ENCODE data around the gene CD59.

The CD59 gene

GRCh38 chr11:33736148-33736812 lies at the start of gene CD59:
TSS of gene CD59 (minus strand) at chr11:33736423. CDS start at chr11:33722445, 13,978 bp downstream.
- DNase-seq, result peak; percentile 93 to 95

- no peak for DNase-seq
Measured at GRCh38 chr11:33785609-33786008, 49.4 kb upstream of the CD59 start.

GRCh38 chr11:33779849-33780528 lies 43.8 kb upstream of the CD59 start:
- no peak for DNase-seq

- DNase-seq, result no peak
Measured at GRCh38 chr11:33778675-33779074, 42.5 kb upstream of the CD59 start.

GRCh38 chr11:33777906-33778305 lies 41.7 kb upstream of the CD59 start:
- no peak for DNase-seq

- DNase-seq, result no peak
Measured at GRCh38 chr11:33775832-33776470, 39.7 kb upstream of the CD59 start.

GRCh38 chr11:33775467-33775807 lies 39.2 kb upstream of the CD59 start:
- DNase-seq, result no peak

GRCh38 chr11:33774736-33775466 lies 38.7 kb upstream of the CD59 start:
- no peak for DNase-seq

- peak; percentile 72 to 77 for DNase-seq
Measured at GRCh38 chr11:33773987-33774735, 37.9 kb upstream of the CD59 start, which contains the start of gene FBXO3. TSS of gene FBXO3 (minus strand) at chr11:33774520. CDS start at chr11:33774497, 23 bp downstream.

- peak; percentile 26 to 31 for DNase-seq
Measured at GRCh38 chr11:33773404-33773986, 37.3 kb upstream of the CD59 start.

GRCh38 chr11:33772870-33773269 lies 36.6 kb upstream of the CD59 start:
- DNase-seq, result no peak

- no peak for DNase-seq
Measured at GRCh38 chr11:33772300-33772699, 36.1 kb upstream of the CD59 start.

- DNase-seq, result no peak
Measured at GRCh38 chr11:33770236-33770635, 34.0 kb upstream of the CD59 start.

GRCh38 chr11:33769542-33769941 lies 33.3 kb upstream of the CD59 start:
- no peak for DNase-seq

- DNase-seq, result no peak
Measured at GRCh38 chr11:33767624-33768023, 31.4 kb upstream of the CD59 start.

- DNase-seq, result no peak
Measured at GRCh38 chr11:33766085-33766484, 29.9 kb upstream of the CD59 start.

GRCh38 chr11:33761471-33761870 lies 25.2 kb upstream of the CD59 start:
- no peak for DNase-seq

GRCh38 chr11:33753304-33753967 lies 17.2 kb upstream of the CD59 start:
- no peak for DNase-seq

GRCh38 chr11:33751878-33752277 lies 15.7 kb upstream of the CD59 start:
- DNase-seq, result no peak

- DNase-seq, result no peak
Measured at GRCh38 chr11:33747979-33748378, 11.8 kb upstream of the CD59 start.

GRCh38 chr11:33743291-33743690 lies 7.1 kb upstream of the CD59 start:
- no peak for DNase-seq

Data from activated CD4-positive, alpha-beta T cell treated with anti-CD3 and anti-CD28 coated beads, Interleukin-2, amount 50 U/mL, for 48 hours (primary cell).